Mucosa of gallbladder (tissue), 1 donor: ENCODE measurements around the gene CDR2L. TPM values are rescaled to one million over a fixed set of nuclear protein-coding genes. Genes with fewer than 3 reads are reported as not detected.

Source experiments
- DNase-seq: peaks from one replicate; pipeline ENCODE4 v3.0.0-alpha.2; 2020; ENCODE audit warnings: low spot score
- total RNA-seq: library from RNA; stranded (reverse); gene quantifications from one replicate; pipeline ENCODE4 v1.2.1, GENCODE V29; 2021
- donor health status: DM: no; HTN: no; CAD: no.

CDR2L gene
- total RNA-seq = 83.8 TPM

DNA sequence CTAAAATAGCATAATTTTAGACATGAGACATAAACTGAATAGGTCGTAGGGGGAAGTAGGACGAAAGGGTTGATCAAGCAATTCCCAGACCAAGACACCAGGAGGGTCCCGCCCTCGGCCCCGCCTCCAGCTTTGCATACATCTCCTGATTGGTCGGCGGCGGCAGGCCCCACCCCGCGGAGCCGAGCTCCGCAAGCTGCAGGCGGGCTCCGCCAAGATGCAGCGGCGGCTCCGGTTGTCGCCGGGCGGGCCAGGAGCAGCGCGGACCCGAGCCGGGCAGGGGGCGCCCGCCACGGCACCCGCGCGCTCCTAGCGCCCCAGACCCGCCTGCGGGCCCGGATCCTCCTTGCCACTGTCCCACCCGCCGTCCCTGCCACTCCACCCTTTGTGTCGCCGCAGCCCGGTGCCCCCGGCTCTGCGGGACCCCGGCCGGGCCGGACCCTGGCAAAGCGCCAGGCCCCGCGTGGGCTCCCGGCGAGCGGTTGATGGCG is at the start of gene CDR2L:
TSS of gene CDR2L (plus strand) at position 215 of the 491 bp plus-strand sequence. CDS start 412 bp downstream, outside the sequence.
- DNase-seq = peak; percentile 96

DNA sequence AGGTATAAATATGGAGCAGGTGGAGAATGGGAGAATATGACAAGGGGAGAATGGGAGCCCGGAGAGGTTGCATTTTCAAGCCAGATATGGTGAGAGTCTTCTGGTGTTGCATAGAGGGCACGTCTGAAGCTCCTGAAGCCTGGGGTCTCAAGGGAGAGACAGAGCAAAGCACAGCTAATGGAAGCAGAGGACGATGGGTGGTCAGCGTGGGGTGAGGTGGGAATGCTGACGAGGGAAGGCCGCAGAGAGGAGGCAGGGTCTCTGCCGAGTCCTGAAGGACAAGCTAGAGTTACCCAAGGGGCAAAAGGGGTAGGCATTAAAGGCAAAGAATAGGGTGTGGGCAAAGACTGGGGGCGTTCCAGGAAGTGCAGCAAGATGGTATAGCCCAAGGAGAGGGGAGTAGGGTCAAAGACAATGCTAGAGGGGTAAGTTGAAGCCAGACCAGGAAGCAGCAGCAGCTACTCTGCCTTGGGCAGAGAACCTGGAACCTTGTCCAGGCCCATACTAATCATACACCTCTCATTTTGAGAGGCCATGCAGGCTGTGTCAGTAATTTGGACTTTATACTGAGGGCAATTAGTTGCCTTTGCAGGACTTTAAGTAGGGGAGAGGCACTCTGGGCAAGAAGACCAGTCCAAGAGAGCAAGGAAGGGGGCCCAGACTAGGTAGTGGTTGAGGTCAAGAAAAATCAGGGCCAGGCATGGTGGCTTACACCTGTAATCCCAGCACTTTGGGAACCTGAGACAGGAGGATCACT is 49.1 kb upstream of the CDR2L start:
- DNase-seq = no peak

DNA sequence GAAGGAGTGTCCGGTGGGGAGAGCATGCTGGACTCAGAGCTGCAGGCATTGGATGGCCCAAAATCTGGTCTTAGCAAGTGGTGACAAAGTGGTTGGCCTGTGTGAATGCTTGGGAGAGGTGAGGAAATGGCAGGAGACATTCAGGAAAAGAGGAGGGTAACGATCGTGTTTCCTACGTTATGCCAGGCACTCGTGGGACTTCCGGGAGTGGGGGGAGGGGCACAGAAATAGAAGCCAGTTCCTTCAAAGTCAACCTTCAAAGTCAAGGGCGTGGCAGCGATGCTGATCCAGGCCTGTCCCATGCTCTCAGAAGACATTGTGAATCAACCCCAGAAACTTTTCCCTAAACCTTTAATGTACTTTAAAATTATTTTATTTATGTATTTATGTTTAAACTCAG is 47.9 kb upstream of the CDR2L start:
- no peak for DNase-seq

DNA sequence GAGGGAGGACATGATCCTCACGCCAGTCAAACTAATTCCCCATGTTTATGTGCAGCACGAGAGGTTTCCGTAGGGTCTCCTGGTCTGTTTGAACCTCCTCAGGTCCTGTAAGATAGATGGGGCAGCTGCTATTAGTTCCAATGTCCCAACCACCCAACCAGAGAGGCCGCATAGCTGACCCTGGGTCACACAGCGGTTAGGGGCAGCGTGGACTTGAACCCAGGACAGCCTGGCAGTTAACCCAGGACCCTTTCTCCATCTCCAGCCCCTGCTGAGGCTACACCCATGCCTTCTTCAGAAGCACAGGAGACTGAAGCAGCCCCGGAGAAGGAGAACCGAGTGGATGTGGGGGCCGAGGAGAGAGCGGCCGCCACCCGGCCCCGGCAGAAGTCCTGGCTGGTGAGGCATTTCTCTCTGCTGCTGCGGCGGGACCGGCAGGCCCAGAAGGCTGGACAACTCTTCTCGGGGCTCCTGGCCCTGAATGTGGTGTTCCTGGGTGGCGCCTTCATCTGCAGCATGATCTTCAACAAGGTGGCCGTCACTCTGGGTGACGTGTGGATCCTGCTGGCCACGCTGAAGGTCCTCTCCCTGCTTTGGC is 46.2 kb upstream of the CDR2L start:
- no peak for DNase-seq

DNA sequence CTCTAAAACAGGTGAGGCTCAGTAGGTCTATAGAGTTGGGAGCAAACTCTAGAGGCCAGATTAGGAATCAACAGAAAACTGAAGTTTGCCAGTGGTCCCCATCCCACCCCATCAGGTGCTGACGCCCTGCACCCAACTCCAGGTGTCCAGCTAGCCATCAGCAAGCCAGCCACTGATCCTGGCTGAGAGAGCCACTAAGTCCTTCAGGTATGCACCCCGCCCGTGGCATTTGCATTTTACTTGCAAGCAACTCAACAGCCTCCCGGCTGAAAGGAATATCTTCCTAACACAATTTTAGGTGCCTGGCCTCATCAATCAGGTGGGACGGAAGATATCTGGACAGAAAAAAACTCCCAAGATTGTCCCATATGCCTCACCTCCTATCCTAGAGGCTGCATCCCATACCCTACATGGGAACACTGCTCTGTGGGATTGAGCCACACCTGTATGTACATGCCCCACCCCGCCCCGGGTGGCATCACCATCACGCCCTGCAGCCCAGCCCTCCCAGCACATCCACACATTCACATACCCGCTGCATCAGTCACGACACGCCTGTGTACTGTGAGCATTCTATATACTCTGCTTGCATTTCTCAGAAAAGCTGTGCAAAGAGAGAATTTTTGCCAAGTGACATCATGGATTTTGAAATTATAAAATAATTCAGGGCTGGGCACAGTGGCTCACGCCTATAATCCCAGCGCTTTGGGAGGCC is 43.5 kb upstream of the CDR2L start:
- DNase-seq = no peak

DNA sequence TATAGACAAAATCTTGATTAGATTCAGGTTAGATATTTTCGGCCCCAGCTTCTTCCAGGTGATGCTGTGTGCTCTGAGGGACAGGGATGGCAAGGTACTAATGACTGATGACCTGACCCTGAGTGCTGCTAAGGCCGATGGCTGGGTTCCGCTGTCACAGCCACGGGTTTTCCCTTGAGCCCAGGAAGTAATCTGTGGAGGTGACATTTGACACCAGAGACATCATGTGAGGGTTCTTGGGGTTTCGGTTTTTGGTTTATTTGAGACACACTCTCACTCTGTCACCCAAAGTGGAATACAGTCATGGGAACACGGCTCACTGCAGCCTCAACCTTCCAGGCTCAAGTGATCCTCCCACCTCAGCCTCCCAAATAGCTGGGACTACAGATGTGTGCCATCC is 41.9 kb upstream of the CDR2L start:
- no peak for DNase-seq

DNA sequence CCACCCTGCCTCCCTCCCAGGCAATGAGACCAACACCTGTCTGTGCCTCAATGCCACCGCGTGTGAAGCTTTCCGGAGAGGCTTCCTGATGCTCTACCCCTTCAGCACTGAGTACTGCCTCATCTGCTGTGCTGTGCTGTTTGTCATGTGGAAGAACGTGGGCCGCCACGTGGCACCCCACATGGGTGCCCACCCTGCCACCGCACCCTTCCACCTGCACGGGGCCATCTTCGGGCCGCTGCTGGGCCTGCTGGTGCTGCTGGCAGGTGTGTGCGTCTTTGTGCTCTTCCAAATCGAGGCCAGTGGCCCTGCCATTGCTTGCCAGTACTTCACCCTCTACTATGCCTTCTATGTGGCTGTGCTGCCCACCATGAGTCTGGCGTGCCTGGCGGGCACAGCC is 40.8 kb upstream of the CDR2L start:
- no peak for DNase-seq

DNA sequence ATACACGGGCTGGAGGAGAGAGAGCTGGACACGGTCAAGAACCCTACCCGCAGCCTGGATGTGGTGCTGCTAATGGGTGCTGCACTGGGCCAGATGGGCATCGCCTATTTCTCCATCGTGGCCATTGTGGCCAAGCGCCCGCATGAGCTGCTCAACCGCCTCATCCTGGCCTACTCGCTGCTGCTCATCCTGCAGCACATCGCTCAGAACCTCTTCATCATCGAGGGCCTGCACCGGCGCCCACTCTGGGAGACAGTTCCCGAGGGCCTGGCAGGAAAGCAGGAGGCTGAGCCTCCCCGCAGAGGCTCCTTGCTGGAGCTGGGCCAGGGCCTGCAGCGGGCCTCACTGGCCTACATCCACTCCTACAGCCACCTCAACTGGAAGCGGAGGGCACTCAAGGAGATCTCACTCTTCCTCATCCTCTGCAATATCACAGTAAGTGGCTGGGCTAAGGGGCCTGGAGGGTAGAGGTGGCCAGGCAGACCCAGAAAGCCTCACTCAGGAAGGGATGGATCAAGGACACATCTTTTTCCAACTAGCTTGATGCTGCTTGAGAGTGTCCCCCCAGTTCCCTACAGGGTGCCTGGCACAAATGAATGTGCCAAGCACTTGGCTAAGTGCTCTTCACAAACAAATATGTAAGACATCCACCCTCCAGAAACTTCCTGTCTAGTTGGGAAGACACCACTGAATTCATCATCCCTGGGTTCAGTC is 40.2 kb upstream of the CDR2L start:
- no peak for DNase-seq

DNA sequence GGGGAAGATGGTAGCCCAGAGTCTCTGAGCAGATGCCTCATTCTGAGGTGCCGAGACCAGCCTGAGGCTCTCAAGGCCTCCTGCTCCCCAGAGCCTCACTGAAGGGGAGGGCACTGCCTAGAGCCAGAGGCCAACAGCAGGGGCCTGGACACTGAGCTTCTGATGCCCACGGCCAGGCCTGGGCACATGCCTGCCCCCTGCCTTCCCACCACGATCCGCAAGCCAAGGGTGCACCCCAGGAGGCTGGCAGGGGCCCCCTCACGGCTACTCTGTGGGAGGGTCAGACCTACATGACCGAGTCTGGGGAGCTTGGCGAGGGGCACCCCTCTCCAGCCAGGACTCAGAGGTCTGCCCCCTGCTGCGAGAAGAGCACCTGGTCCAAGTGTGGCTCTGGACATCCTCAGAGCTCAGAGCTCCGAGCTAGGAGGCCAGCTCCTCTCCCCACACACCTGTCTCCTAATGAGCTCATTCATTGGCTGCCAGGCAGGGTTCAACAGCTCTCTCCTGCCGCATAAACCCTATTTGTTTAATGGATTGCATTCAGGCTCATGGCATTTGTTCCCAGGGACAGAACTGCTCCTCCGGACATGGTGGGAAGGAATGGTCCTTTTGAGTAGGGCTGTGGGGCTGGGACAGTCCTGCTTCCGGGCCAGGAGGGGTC is 37.8 kb upstream of the CDR2L start:
- DNase-seq = no peak

DNA sequence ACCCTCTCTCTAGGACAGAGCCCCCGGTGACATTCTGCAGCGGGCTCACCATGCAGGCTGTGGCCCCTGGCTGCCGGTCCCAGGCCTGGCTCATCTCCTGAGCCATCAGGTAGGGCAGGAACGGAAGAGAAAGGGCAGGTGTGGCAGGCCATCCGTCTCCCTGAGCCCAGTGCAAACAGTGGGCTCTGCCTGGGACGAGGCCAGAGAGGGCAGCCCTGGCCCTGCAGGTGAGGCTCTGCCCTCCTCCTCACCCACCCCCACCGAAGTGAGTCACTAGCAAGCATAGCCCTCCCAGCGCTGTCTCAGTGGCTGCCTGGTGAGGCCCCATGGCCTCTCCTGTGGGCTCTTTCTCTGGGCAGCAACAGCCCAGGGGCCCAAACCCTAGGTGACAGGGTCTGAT is 37.2 kb upstream of the CDR2L start:
- DNase-seq = no peak

DNA sequence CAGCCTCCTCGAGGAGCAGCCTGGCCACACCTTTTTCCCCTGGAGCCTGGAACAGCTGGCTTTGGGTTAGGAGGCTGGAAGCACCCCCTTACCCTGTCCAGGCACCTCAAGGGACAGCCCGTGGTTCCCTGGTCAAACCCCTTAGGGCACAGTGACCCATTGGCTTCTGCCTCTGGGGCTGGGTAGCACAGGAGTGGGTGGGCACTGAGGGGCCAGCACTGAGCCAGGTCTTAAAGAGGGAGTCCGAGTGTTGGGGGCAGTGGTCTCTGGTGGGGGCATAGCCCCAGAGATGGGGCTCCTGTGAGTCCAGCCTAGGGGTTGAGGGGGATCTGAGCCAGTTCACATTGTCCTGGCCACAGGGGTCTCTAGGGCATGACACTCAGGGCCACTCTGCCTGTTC is 36.4 kb upstream of the CDR2L start:
- DNase-seq = no peak

DNA sequence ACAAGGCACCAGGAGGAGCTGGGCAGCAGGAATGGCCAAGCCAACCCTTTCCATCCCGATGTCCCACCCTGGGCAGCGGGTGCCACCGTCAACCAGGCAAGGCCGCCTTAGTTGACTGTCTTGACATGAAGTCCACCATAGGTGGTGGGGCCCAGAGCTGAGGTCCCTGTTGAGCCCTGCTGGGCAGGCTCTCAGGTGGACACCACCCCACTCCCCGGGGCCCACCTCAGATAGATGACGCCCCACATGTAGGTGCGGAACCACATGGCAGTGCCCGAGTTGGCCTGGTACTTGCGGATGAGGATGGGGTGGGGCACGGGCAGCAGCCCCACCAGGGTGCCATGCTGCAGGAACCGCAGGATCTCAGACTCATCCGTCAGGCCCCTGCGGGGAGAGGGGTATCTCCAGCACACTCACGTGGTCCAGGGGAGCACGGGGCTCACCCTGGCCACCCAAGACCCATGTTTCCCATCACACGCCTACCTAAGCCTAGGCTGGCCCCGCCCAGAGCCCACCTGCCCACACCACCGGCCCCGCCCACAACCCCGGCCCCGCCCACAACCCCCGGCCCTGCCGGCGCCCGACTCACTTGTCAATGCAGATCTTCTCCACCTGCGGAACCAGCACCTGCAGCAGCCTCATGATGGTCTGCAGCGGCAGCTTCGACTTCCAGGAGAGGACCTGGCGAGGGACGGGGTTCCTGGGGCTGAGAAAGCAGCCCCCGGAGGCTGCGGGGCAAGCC is 35.6 kb upstream of the CDR2L start:
- no peak for DNase-seq

DNA sequence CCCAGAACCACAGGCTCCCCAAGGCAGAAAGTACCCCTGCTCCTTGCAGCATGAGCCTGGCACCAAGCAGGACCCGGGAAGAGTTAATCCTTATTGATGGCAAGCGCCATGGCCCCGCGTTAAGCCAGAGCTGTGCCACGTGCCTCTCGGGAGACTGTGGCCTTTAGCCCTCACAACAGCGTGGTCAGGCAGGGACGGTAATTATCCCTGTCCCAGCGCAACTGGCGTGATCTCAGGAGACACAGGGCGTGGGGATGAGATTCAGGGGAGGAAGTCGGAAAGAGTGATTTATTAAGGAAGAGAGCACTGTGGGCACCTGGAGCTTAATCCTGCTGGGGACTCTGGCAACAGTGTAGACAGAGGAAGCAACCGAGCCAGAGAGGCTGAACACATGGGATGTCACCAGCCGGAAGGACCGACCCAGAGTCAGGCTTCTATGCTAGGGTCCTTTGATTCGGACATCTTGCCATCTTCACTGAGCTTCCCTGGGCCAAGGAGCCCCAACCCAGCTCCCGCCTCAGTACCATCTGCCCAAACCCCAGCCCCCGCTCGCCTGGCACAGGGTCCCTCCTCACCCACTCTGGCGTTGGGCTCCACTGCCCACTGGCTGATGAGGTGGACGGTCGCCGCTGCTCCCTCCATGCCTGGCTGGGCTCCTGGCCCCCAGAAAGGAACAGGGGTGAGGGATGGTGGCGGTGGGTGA is 34.9 kb upstream of the CDR2L start:
- DNase-seq = no peak

DNA sequence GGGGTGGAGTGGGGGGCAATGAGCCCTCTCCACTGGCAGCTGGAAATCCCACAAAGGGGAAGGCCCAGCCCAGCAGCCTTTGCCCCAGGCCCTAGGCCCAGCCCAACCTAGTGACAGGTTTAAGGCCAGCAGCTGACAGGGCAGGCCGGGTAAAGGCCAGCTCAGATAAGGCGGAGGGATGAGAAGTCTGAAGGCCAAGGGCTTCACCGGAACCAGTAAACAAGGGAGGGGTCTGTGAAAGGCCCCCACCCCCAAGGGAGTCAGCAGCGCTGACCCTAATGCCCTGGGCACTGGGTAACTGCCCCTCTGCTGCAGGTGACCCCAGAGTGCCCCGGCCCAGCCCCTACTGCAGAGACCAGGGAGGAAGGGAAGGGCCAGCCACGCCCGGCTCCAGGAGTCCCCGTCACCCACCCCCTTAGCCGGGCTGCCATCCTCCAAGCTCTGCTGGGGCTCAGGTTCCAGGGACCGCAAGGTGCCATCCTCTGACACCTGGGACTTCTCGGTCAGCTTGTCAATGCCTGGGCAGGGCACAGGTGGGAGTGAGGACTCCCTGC is 34.2 kb upstream of the CDR2L start:
- DNase-seq = no peak

DNA sequence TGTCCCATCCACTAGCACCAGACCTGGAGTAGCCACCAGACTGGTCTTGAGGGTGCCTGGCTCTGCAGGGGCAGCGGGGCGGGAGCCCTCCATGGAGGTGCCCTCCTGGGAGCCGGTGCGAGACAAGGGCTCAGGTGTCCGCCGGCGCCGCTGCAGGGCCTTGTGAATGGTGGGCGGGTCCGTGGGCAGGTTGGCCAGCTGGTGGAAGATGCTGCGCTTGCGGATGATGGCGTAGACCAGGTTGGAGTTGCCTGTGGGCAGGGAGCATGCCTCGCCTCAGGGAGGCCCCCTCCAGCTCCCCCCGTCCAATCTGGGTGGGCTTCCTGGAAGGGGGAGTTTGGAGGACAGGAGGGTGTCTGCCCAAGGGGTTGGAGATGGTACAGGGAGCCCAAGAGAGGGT is 33.3 kb upstream of the CDR2L start:
- no peak for DNase-seq

DNA sequence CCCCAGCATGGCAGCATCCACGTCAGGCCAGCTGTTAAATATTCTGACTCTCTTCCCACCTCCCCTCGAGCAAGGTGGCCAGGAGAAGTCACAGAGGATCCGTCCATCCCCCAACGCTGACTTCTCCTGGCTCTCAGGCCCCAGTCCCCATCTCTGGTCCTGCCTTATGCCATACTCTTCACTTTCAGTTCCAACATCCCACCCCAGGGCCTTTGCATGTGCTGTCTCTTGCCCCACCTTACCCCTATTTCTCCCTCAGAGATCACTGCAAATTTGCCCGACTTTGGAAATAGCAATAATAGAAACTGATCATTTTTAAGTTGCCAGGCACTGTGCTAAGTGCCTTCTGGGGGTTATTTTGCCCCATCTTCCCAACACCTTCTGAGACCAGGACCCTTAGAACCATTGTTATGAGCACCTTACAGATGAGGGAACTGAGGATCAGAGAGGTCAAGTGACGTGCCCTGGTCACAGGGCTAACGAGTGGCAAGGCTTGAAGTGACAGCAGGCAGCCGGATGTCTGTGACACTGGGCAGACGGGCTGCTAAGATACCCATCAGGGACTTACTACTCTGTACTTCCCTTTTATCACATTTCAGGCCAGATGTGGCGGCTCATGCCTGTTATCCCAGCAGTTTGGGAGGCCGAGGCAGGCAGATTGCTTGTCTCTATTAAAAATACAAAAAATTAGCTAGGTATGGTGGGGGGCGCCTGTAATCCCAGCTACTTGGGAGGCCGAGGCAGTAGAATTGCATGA is 32.6 kb upstream of the CDR2L start:
- DNase-seq = no peak

DNA sequence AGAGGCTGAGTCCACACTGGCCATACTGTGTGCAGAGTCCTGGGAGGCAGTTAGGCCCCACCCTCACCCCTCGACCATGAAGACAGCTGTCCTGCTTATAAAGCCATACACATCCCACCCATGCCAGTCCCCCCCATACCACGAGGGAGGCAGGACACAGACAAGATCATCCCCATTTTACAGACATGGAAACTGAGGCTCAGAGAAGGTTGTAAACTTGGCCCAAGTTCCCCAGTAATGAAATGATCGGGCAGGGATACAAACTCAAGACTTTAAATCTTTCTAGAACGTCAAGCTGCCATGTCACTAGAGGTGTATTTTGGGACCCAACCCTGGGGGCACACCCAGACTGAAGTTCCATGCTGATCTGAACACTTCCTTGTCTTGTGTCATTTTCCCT is 31.3 kb upstream of the CDR2L start:
- DNase-seq = no peak

DNA sequence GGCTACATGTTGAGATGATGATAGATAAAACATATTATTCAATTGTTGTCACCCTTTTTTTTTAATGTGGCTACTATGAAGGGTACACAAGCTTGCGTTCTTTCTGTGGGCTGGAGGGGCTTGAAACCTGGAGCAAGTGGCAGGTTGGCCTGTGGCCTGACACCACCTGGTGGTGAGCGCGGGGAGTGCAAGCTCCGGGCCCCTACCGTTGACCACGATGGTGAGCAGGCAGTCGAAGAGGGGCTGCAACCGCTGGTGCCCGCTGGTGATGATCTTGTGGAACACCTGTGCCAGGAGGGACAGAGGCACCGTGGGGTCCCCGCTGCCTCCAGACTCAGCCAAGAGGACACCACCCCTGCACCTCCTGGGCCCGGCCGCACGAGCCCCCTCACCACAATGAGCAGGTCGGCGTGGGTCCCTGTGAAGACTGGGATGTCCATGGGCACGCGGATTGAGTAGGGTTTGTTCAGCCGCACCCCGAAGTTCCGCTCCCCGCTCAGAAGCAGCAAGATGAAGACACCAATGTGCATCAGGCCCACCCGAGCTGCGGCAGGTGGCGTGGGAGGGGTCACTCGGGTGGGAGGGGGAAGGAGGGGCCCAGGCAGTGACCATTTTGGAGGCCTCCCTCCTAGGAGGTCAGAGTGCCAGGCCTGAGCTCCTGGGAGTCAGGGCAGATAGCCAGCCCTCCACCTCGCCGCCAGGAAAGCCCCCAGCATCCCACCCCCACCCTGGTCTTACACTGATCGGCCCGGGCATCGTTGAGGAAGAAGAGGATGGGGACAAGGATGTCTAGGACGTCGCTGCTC is 29.3 kb upstream of the CDR2L start:
- peak; percentile 71 for DNase-seq
